SKM-1 treated with dmso at 0.1 percent for 144 hours (cell line): Measurements from ENCODE around the gene BRWD1.
"Not testable (repeated sequence)": the region's sequence is repeated elsewhere in the genome, so short reads cannot be mapped to it uniquely, and the experiment has no call there.

Source experiments
- DNase-seq: peaks from one replicate; lab custom pipeline; 2025; ENCODE audit not compliant: unreplicated experiment; lab: John Stamatoyannopoulos, UW

Gene BRWD1

DNA sequence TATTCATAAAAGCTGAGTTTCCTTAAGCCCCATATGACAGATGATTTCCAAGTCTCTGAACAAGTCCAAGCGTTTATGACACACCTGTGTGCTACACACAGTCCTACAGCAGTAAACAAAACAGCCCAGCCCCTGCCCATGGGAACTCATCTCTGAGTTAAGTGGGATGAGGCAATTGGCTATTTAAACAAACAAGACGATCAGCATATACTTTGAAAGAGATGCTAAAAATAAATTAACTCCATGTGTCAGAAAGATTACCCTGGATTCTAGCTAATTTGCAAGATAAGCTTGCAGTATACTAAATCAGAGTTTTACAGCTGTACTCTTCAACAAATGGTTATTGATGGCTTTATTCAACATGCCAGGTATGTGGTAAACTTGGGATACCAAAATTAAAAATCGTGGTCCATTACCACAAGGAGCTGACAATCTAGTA is 137.1 kb downstream of the BRWD1 start:
- no peak for DNase-seq

DNA sequence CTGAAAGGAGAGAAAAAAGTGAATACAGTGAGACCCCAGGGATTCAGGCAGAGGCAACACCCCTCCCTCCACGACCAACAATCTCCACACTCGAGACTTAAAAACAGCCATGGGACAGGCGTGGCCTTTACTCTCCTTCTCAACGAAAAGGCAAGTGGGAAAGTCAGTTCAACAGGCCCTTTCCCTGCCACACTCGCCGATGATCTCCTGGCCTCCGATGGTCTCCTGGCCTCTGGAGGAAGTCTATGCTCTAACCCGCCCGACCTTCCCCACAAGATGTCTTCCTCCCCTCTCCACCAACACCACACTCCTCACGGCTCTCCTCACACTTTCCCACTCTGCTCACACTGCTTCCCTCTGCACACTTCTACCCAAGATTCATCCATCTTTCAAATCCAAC is 137.8 kb downstream of the BRWD1 start:
- DNase-seq = no peak

DNA sequence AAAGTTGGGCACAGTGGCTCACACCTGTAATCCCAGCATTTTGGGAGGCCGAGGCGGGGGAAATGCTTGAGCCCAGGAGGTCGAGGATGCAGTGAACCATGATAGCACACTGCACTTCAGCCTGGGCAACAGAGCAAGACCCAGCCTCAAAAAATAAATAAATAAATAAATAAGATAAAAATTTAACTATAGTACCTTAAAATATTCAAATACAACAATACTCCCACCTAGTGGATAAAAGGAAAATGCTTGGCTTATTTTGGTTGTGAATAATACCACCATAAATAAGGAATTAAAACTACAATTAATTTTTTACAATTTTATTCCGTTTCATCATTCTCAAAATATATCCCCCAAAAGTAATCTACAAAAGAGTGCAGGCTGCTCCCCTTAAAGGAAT is 138.3 kb downstream of the BRWD1 start:
- no peak for DNase-seq

DNA sequence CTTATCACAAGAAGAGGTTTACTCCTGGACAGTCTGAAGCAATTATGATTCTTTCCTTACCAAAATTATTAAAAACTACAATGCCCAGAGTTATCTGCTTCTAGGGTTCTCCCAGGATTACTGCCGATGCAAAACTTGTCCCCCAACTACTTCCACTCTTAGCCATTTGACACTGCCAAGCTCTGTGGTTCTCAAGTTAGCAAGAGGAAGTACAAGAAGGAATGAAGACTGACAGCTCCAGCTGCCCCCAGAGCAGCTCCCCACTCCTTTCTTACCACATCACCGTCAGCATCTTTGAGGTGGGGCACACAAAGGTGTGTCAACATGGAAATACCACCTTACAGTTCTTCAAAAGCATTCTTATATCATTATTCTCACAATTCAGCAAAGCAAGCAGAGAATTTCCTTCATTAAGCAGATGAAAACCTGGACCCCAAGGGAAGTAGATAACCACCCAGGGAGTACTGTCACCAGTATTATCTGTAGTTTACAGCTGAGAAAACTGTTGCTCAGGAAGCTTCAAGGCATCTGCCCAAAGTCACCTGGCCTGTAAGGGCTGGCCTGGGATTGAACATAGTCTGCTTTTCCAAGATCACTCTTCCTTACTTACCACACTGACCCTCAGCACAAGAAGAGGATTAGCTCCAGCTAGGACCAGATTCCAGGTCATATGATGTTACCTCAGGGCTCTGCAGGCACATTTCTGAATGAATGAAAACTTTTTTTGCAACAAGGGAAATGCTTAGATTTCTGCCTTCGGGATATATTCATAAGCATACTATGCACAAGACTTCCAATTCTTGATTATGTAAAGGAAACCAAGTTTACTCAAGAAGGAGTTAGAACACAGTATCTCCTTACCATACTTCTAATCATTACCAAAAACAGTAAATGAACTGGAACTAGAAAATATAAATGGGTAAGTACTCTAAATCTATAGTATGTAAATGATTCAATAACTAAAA is 139.4 kb downstream of the BRWD1 start:
- DNase-seq = no peak

DNA sequence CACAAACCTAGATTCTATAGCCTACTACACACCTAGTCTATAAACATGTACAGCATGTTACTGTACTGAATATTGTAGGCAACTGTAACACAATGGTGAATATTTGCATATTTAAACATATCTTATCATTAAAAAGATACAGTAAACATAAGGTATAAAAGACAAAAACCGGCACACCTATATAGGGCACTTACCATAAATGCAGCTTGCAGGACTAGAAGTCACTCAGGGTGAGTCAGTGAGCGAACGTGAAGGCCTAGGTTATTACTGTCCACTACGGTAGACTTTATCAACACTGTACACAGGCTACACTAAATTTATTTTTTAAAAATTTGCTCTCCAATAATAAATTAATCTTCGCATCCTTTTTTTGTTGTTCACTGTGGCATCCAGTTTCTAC is 143.5 kb downstream of the BRWD1 start:
- no peak for DNase-seq

DNA sequence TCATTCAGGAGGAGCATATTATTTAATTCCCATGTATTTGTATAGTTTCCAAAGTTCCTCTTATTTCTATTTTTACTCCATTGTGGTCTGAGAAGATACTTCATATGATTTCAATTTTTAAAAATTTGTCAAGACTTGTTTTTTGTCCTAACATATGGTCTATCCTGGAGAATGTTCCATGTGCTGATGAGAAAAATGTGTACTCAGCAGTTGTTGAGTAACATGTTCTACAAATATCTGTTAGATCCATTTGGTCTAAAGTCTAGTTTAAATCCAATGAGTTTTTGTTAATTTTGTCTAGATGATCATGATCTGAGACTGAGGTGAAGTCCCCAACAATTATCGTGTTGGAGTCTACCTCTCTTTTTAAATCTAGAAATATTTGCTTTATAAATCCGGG is 144.6 kb downstream of the BRWD1 start:
- DNase-seq = no peak

DNA sequence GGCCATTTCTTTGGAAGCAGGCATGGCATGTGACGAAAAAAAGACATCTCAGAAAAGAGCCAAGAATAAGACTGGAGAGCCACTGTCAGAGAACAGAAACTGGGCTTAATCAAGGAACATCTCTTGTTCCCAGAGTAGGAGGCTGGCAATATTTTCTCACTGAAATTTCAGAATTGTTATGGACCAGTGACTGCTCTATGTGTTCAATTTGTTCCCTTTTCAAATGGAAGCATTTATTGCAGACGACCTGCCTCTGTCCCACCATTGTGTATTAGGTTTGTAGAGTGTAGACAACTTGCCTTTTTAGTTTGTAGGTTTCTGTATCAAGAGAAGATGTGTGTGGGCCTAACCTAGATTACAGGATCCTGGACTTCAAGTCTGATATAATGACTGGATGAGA is 148.9 kb downstream of the BRWD1 start:
- DNase-seq = no peak

DNA sequence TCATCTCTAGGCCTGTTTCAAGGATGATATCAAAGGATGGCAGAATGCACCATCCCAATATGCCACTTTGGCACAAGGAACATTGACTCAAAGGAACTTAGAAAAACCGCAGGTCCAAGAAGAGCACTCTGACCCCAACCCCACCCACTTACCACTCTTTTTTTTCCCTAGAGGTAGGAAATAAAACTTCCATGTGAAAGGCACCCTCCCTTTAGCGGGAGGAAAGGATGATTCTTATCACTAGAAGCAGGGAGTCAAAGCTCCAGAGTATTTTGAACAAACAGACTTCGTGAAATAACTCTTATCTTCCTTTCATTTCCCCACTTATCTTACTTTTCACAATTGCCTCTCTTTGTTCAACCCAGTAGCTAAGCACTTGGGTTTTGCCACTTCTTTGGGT is 152.4 kb downstream of the BRWD1 start:
- DNase-seq = no peak

DNA sequence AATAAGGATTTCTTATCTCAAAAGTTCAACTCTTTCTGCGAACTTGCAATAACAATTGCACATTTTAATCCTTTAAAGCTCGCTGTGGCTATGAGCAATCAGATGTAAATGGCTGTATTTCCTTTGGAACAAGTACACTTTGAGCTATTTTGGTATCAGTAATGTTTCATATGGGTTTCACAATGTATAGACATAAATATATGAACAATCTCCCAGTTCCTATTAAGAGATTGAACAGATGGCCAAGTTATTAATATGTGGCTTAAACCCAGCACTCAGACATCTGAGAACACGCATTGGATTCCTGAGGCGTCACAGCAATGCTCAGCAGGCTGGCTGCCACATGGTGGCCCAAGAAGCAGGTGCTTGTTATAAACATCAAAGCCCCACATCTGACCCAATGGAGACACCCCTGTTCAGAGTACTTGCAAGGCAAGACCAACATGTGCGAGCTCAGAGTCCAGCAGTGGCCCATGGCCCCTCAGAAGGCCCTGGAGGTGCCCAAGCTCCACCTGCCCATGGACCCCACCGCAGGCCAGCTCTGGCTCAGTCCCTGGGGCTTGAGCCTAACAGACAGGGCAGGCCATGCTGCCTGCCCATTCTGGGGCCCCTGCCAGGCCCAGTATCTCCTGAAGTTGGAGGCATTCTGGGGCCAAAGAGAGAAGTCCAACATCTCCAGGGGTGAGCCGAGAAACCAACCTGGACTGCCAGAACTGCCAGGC is 153.9 kb downstream of the BRWD1 start:
- DNase-seq = no peak

DNA sequence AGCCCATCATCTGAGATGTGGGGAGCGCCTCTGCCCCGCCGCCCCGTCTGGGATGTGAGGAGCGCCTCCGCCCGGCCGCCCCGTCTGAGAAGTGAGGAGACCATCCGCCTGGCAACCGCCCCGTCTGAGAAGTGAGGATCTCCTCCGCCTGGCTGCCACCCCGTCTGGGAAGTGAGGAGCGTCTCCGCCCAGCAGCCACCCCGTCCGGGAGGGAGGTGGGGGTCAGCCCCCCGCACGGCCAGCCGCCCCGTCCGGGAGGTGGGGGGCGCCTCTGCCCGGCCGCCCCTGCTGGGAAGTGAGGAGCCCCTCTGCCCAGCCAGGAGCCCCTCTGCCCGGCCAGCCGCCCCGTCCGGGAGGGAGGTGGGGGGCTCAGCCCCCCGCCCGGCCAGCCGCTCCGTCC is 156.2 kb downstream of the BRWD1 start:
- DNase-seq = not testable (repeated sequence)

DNA sequence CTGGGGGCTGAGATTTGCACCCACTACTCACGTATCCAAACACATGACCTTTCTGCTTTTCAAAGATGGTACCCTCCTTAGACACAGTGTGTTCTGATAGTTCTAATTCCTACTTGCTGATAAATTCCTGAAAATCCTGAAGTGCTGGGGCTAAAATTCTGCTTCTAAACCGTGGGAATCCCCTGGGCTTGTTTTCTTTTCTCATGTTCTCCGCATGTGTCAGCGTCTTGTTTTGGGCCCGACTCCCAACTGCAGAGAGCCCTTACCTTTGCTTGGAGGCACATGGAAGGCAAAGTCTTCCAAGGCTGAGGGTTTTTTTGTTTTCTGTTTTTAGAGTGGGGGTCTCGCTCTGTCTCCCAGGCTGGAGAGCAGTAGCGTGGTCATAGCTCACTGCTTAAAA is 157.4 kb downstream of the BRWD1 start:
- DNase-seq = no peak

DNA sequence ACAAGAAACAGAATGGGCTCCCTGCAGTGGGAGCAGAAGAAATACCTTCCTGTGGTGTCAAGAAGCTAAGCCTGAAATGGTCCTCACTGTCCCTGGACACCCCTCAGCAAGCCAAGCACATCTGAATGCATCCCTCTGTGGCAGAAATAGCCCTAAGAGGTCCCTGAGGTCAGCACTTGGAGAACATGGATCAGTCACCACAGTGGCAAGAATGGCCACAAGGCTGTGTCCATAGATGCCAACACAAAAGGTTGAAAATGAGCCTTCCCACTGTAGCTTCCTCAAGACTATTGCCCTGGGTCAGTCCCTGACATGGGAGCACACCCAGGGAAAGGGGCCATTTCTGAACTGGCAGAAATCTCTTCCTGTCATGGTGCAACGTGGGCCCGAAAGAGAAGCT is 157.9 kb downstream of the BRWD1 start:
- no peak for DNase-seq

DNA sequence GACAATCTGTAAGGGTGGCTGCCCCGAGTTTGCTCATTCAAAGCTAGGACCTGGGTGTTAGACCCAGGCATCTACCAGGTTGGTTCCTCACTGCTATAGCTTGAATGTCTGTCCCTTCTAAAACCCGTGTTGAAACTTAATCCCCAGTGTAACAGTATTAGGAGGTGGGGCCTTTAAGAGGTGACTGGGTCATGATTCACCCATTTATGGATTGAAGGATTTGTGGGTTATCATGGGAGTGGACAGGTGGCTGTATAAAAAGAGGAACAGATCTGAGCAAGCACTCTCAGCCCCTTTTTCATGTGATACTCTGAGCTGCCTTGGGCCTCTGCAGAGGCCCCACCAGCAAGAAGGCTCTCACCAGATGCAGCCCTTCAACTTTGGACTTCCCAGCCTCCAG is 159.6 kb downstream of the BRWD1 start:
- no peak for DNase-seq

DNA sequence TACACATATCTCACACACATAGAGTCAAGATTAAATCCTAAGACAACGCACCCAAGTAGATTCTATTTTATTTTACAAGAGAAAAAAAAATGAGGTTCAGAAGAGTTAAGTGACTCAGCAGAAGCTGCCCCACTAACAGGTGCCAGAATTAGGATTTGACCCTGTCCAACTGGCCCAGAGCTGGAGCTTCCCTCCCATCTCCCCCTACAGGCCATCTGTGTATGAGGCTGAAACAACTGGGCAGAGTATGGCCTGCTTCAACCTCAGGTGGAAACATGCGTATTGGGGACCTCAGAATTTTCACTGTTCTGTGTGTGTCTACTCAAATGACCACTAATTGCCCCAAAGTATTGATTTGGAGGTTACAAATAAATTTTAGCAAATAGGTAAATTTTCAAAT is 160.1 kb downstream of the BRWD1 start:
- peak; percentile 4 for DNase-seq

DNA sequence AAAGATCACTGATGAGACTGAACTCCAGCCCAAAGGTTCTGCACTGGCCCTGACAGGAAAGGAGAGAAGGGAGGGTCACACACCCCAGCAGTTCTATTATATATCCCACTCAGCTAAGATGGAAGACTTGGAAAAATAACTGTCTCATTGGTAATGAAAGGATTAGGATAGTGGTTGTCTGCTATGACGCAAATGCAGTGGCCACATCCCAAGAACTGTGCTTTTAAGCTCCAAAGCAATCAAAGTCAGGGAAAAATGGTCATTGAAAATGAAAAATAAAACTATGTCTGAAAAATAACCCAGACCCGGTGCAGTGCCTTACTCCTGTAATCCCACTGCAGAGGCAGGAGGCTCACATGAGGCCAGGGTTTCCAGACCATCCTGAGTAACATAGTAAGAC is 161.2 kb downstream of the BRWD1 start:
- no peak for DNase-seq

DNA sequence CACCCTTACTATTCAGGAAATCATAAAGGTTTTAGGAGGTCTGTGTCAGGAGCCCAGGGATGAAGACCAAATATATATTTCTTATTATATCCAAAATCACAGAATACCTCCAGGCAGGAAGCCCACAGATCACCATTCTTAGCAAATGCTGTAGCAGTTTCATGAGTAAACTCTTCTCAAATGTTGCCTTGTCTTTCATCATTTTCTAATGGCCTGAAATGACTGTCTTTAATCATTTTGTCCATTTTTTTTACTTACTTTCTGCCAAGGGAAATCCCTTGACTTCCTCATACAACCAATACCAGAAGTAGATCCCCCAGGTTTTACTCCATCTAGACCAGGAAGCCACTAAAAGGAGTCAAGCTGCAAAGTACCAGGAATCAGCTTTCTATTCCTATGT is 162.6 kb downstream of the BRWD1 start:
- no peak for DNase-seq

DNA sequence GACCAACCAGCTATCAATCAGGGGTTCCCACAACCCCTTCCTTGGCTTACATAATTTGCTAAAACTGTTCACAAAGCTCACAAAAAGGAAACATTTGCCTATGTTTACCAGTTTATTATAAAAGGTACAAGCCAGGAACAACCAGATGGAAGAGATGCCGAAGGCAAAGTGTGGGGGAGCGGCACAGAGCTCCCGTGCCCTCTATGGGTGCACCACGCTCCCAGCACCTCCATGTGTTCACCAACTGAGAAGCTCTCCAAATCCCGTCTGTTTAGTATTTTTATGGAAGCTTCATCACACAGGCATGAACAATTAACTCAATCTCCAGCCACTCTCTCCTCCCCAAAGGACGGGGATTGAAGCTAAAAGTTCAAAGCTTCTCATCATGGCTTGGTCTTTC is 163.1 kb downstream of the BRWD1 start:
- no peak for DNase-seq

DNA sequence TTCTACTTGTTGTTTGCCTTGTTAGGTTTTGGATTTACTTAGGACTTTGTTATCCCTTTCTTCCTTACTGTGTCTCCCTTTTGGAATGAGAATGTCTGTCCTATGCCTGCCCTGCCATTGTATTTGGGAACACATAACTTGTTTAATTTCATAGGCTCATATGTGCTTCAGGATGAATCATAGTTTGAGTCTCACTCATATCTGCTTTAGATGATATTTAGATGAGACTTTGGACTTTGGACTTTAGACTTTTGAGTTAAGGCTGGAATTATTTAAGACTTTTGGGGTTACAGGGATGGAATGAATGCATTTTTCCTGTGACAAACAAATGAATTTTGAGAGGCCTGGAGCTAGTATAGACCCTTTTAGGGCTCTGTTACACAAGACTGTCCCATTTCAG is 163.6 kb downstream of the BRWD1 start:
- no peak for DNase-seq

DNA sequence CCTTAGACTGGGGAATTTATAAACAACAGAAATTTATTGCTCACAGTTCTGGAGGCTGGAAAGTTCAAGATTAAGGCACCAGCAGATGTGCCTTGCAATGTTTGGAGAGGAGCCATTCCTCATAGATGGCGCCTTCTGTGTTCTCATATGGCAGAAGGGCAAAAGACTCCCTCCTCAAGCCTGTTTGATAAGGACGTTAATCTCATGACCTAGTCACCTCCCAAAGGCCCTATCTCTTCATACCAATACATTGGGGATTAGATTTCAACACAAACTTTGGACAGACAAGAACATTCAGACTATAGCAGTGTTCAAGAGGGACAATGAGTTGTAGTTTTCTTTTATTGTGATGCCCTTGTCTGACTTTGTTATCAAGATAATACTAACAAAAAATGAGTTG is 164.5 kb downstream of the BRWD1 start:
- no peak for DNase-seq

DNA sequence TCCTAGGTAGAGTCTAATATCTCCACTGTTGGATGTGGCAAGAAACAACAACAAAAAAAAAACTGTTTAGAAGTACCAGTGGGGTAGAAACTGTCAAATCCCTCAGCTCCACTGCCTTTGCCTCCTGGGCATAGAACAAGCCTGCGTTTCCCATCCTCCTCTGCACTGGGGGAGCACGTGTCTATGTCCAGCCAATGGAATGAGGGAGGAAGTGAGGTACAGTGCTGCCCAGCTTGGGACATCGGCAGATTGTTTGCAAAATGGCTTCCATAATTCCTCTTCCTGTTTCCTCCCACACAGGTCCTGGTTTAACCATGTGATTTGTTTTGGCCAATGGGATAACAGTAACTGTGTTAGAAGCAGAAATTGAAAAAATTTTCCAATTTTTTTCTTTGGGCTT is 169.2 kb downstream of the BRWD1 start:
- DNase-seq = no peak

DNA sequence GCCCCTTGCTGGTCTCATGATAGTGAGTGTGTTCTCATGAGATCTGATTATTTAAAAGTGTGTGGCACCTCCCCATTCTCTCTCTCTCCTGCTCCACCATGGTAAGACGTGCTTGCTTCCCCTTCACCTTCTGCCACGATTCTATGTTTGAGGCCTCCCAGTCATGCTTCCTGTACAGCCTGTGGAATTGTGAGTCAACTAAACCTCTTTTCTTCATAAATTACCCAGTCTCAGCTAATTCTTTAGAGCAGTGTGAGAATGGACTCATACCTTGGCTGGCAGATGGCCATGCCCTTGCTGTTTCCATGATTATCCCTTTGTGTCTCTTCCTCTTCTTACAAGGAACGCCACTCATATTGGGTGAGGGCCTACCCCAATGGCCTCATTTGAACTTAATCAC is 170.5 kb downstream of the BRWD1 start:
- no peak for DNase-seq

DNA sequence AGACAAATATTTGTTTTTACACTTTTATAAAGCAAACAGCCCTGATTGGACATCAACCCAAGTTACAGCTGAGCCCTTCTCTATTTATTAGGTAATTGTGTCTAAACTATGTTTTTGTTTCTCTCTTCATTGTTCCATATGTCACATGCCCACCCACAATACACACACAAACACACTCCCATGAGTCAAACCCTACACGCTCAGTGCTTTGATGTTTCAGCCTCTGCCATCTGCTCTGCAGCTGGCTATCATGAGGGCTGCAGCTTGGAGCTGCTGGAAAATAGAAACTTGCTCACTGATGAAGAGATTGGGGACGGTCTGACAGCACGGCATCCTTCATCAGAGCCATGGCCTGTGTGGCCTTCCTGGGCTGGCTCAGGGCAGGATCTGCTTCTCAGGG is 171.9 kb downstream of the BRWD1 start:
- no peak for DNase-seq
